GM12878 (cell line): ENCODE data around the gene MAN2A2. TPM values are rescaled to one million over a fixed set of nuclear protein-coding genes. Genes with fewer than 3 reads are reported as not detected.

Experiments used
- ATAC-seq: fragments of 200-7000 bp; cut with Tn5 transposase; 3 replicates; pipeline ENCODE4 v1.9.1; 2020; ENCODE audit warnings: mild to moderate bottlenecking, moderate library complexity
- BruUV-seq: library from RNA; stranded (reverse); fragments of 400-500 nt; replicated peaks from 2 replicates; lab custom pipeline; 2021; lab: Mats Ljungman, UMichigan
- CTCF ChIA-PET: fragments of 300-600 bp; sonication (Branson Sonifier 250); formaldehyde crosslinking; extraction: SDS; loops from one replicate; lab custom pipeline; 2021; ENCODE audit warnings: inconsistent platforms; lab: Yijun Ruan, JAX
- POLR2A ChIA-PET: fragments of 350-600 bp; formaldehyde crosslinking; extraction: SDS; loops from one replicate; lab custom pipeline; 2021; ENCODE audit warnings: inconsistent platforms; lab: Charles Lee
- RAD21 ChIA-PET: fragments of 300-600 bp; sonication (Branson Sonifier 250); formaldehyde crosslinking; loops from one replicate; lab custom pipeline; 2023; ENCODE audit warnings: antibody characterized with exemption; ENCODE audit not compliant: unreplicated experiment; lab: Charles Lee
- SMC1A ChIA-PET: fragments of 300-600 bp; sonication (Branson Sonifier 250); formaldehyde crosslinking; loops from one replicate; lab custom pipeline; 2023; ENCODE audit not compliant: unreplicated experiment, uncharacterized antibody; lab: Charles Lee
- DNase-seq: peaks from one replicate; pipeline ENCODE4 v3.0.0-alpha.2; 2011; ENCODE audit warnings: low read depth, low spot score
- FAIRE-seq: peaks from 3 replicates; lab custom pipeline; 2011; peaks lifted over from hg19 to GRCh38; lab: Jason Lieb, UNC
- H2AFZ ChIP-seq: 2 replicates; pipeline ENCODE4 v1.6.0; 2011; ENCODE audit warnings: low read depth, low read length, control low read depth; ENCODE audit not compliant: control insufficient read depth
- H3K27ac ChIP-seq: 2 replicates; pipeline ENCODE4 v1.5.1; 2011; ENCODE audit warnings: control low read depth; ENCODE audit not compliant: control insufficient read depth, insufficient read depth
- H3K27me3 ChIP-seq, 2 experiments: replicated peaks in 1 of 2; 2 replicates each; pipeline versions ENCODE4 v1.6.0 to v1.6.1; 2011; ENCODE audit warnings: low read length in 1 of 2; ENCODE audit not compliant: control insufficient read depth in 2 of 2, insufficient read depth in 2 of 2
- H3K36me3 ChIP-seq, 2 experiments: 2 replicates each; pipeline ENCODE4 v1.5.1; 2011; ENCODE audit warnings: low read length in 1 of 2; ENCODE audit not compliant: control insufficient read depth in 2 of 2, insufficient read depth in 2 of 2
- H3K4me1 ChIP-seq: 2 replicates; pipeline ENCODE4 v1.6.1; 2011; ENCODE audit warnings: mild to moderate bottlenecking, low read length, moderate library complexity, mixed read lengths; ENCODE audit not compliant: control insufficient read depth, insufficient read depth
- H3K4me2 ChIP-seq: 2 replicates; pipeline ENCODE4 v1.6.0; 2011; ENCODE audit warnings: control low read depth; ENCODE audit not compliant: control insufficient read depth, insufficient read depth
- H3K4me3 ChIP-seq: fragments of 200-600 bp; sonication (generic); 2 replicates; pipeline ENCODE4 v1.5.1; 2016
- H3K79me2 ChIP-seq: 2 replicates; pipeline ENCODE4 v1.6.0; 2011; ENCODE audit warnings: low read length; ENCODE audit not compliant: control insufficient read depth, insufficient read depth
- H3K9ac ChIP-seq: 2 replicates; pipeline ENCODE4 v1.8.0; 2011; ENCODE audit warnings: low read length, control low read depth, mixed read lengths; ENCODE audit not compliant: control insufficient read depth, insufficient read depth
- H3K9me3 ChIP-seq: replicated peaks from 3 replicates; pipeline ENCODE4 v1.5.1; 2011; ENCODE audit warnings: mild to moderate bottlenecking, low read length; ENCODE audit not compliant: control insufficient read depth, insufficient read depth
- H4K20me1 ChIP-seq: 2 replicates; pipeline ENCODE4 v1.6.0; 2011; ENCODE audit not compliant: control insufficient read depth, insufficient read depth
- BRCA1 ChIP-seq: IDR thresholded peaks from 2 replicates; pipeline ENCODE4 v1.6.1; 2011; ENCODE audit warnings: low read depth, low read length, improper control_type of control experiment
- E4F1 ChIP-seq: fragments of 450-650 bp; IDR thresholded peaks from 2 replicates; pipeline ENCODE4 v1.6.1; 2018; ENCODE audit warnings: borderline replicate concordance, mild to moderate bottlenecking; ENCODE audit not compliant: partially characterized antibody
- JUNB ChIP-seq: IDR thresholded peaks from 2 replicates; pipeline ENCODE4 v1.6.1; 2016; ENCODE audit warnings: antibody characterized with exemption, mild to moderate bottlenecking
- WGBS: methylation state at CpG from one replicate; pipeline ENCODE4 v1.1.6; 2016; ENCODE audit warnings: low lambda C conversion rate; ENCODE audit not compliant: insufficient replicate concordance, insufficient coverage; ENCODE audit errors: missing lambda C conversion rate; 5-methylcytosine and 5-hydroxymethylcytosine counted together
- in situ Hi-C: fragments of 300-500 bp; cut with MboI; formaldehyde crosslinking; loops from 9 replicates; pipeline ENCODE4 v1.14.3; 2018; ENCODE audit warnings: mixed read lengths
- intact Hi-C: fragments of 100-400 bp; cut with micrococcal nuclease; formaldehyde crosslinking; loops from one replicate; pipeline ENCODE4 v1.14.2; 2022; ENCODE audit not compliant: unreplicated experiment
- polyA plus RNA-seq, 11 experiments: library from polyadenylated mRNA; depleted of rRNA in 4 of 11; unstranded in 6 of 11; stranded (reverse) in 5 of 11; fragments of >200 nt; fragmentation: Nextera tagmentation in 4 of 11; fragmentation: Illumina TruSeq in 1 of 11; extraction: Ambion mirVana in 4 of 11; extraction: Trizol in 1 of 11; gene quantifications; 1 replicate in 1 of 11; 2 replicates in 10 of 11; pipeline versions ENCODE4 v1.2.1 to v1.2.3, GENCODE V29; 2011 to 2016; ENCODE audit warnings: inconsistent platforms in 2 of 11, missing spikeins in 2 of 11, low read depth in 1 of 11
- total RNA-seq, 4 experiments: library from RNA; depleted of rRNA in 3 of 4; stranded (reverse); fragments of >200 nt in 3 of 4; fragmentation: Illumina TruSeq in 1 of 4; extraction: Trizol in 1 of 4; gene quantifications; 2 replicates each; pipeline versions ENCODE4 v1.2.1 to v1.2.3, GENCODE V29; 2013 to 2021

Gene MAN2A2
- total and polyA plus RNA-seq, 10 of the 15 experiments (the other 5 are each of a cell fraction or from before 2014, with no cell fraction given) = 4.2 to 79.4 (median 23.2) TPM

- TF ChIP-seq E4F1 = no peak
Measured at GRCh38 chr15:90916461-90916860, 13.4 kb downstream of the MAN2A2 start (continued).

- Histone ChIP-seq H3K4me1 (peaks cover 5% of the 10 kb centered on the region), H3K4me2 (no peak overlapping the region), H2AFZ (no peak overlapping the region), H3K27ac (no peak overlapping the region), H3K79me2 (no peaks in the 10 kb centered on the region), H3K9me3 (no peaks in the 10 kb centered on the region), H3K4me3 (no peak overlapping the region), H3K36me3 (peaks cover 36 to 42% of the 10 kb centered on the region in 2 experiments), H3K9ac (no peak overlapping the region), H3K27me3 (no peaks in the 10 kb centered on the region), H4K20me1 (no peaks in the 10 kb centered on the region)
- no peak for ATAC-seq
- no peak for DNase-seq
- TF ChIP-seq BRCA1 = no peak
- TF ChIP-seq JUNB = no peak
- POLR2A ChIA-PET = interaction anchor here (0.6 kb wide), 1 partner anchor 208 kb away, joined by 3 read pairs; no protein-coding TSS in a partner anchor
- CTCF ChIA-PET = no interaction called here
- intact Hi-C loops (no loop called here), in situ Hi-C loops (no loop called here)
- FAIRE-seq = no peak
- no TSS peak for BruUV-seq
- SMC1A ChIA-PET = no interaction called here
- RAD21 ChIA-PET = no interaction called here
- WGBS = 97% methylated on average over 12 of the region's 12 CpGs
Measured at GRCh38 chr15:90917569-90917968, 14.5 kb downstream of the MAN2A2 start.
